ENCODE measurements around the gene PPP1CC. TPM values are rescaled to one million over a fixed set of nuclear protein-coding genes. Genes with fewer than 3 reads are reported as not detected.

The PPP1CC gene
- polyA plus RNA-seq, 1 experiment = 58.1 TPM

DNA sequence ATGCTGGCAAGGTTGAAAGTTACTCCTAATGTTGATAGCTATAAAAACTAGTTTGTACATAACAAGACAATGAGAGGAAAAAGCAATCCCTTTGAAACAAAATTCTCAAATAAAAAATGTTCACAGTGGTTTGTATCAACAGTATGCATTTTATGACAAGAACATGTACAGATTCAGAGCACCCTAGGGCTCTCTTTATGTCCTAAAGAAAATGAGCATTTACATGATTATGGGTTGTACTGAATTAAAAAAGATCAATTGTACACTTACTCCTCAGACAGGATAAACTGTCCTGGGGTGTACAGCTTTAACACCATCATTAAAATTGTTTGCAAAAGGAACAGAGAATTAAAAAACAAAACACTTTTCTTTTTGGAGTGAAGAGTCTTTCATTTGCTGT is 22.2 kb downstream of the PPP1CC start:
- ChIA-PET POLR2A (no interaction called here), CTCF (interaction anchor here (0.8 to 1.2 kb wide), 3 partner anchors 10 to 18 kb away, joined by 3 read pairs; no protein-coding TSS in a partner anchor)
- no peak for DNase-seq (ENCODE audit: low read depth)
- Histone ChIP-seq H3K27me3 (ENCODE audit: control insufficient read depth, insufficient read depth, low read length) (no peaks in the 10 kb centered on the region), H3K4me3 (ENCODE audit: low read depth, low read length) (no peak overlapping the region), H3K36me3 (ENCODE audit: control insufficient read depth, insufficient read depth, low read length) (peaks cover 11% of the 10 kb centered on the region)
- TF ChIP-seq, protein P1, sequence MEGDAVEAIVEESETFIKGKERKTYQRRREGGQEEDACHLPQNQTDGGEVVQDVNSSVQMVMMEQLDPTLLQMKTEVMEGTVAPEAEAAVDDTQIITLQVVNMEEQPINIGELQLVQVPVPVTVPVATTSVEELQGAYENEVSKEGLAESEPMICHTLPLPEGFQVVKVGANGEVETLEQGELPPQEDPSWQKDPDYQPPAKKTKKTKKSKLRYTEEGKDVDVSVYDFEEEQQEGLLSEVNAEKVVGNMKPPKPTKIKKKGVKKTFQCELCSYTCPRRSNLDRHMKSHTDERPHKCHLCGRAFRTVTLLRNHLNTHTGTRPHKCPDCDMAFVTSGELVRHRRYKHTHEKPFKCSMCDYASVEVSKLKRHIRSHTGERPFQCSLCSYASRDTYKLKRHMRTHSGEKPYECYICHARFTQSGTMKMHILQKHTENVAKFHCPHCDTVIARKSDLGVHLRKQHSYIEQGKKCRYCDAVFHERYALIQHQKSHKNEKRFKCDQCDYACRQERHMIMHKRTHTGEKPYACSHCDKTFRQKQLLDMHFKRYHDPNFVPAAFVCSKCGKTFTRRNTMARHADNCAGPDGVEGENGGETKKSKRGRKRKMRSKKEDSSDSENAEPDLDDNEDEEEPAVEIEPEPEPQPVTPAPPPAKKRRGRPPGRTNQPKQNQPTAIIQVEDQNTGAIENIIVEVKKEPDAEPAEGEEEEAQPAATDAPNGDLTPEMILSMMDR (IDR thresholded peaks at IDR 0.05; ENCODE audit: insufficient read depth, low read depth, low read length) = no peak

DNA sequence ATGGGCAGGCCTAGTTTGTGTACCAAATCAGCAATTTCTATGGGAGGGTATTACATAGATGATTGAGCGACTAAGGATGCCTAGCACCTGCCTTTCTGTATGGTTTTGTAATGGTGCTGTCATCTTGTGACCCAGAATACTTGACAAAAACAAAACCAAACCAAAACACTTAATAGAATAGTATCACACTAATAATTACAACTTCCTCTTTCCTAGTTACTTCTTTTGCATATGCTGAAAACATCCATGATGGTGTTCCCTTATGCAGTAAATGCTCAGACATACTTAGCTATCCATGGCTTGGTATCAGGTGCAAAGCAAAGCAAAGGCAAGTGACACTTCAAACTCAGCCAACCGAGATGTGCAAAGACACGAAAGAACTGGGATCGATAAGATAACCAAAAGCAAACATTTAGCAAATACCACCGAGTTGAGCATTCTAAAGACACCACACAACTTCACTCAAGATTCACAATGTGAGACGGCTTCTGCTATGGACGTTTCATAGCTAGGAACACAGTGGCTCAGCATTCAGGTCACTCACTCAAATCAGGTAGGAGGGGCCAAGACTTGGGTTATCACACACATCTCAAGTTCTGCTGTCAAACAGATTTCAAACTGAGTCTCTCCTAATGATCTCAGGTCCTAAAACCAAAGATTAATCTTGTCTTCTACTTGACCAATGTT is 24.3 kb downstream of the PPP1CC start:
- ChIA-PET POLR2A (no interaction called here), CTCF (no interaction called here)
- TF ChIP-seq, protein P1 (IDR thresholded peaks at IDR 0.05; ENCODE audit: insufficient read depth, low read depth, low read length) = no peak
- DNase-seq (ENCODE audit: low read depth) = no peak
- no peak overlapping the region for H3K4me3 ChIP-seq (ENCODE audit: low read depth, low read length)
- peaks cover 7% of the 10 kb centered on the region for H3K36me3 ChIP-seq (ENCODE audit: control insufficient read depth, insufficient read depth, low read length)
- H3K27me3 ChIP-seq (ENCODE audit: control insufficient read depth, insufficient read depth, low read length) = no peaks in the 10 kb centered on the region

DNA sequence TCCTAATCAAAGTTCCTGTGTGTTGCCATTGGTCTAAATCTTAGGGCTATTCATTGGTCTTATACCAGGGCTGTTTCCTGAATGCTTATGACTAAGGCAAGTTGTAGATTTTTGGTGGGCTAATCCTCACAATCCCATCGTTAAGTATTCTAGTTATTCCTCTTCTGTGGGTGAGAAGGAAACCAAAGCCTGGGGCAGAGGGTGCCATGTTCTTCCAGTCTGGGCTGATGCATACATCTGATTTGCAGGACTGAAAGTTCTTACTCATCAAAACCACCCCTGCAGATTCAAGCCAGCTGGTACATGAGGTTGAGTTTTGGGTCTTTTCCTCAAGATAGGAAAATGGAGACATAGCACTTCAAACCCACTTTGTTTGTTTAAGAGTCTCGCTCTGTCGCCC is 25.7 kb downstream of the PPP1CC start:
- H3K36me3 ChIP-seq (ENCODE audit: control insufficient read depth, insufficient read depth, low read length) = peaks cover 7% of the 10 kb centered on the region
- ChIA-PET POLR2A (no interaction called here), CTCF (interaction anchor here (0.5 kb wide), 1 partner anchor 24 kb away, joined by 3 read pairs; no protein-coding TSS in a partner anchor)
- H3K4me3 ChIP-seq (ENCODE audit: low read depth, low read length) = no peak overlapping the region
- no peak for DNase-seq (ENCODE audit: low read depth)
- TF ChIP-seq, protein P1 (IDR thresholded peaks at IDR 0.05; ENCODE audit: insufficient read depth, low read depth, low read length) = no peak
- no peaks in the 10 kb centered on the region for H3K27me3 ChIP-seq (ENCODE audit: control insufficient read depth, insufficient read depth, low read length)

DNA sequence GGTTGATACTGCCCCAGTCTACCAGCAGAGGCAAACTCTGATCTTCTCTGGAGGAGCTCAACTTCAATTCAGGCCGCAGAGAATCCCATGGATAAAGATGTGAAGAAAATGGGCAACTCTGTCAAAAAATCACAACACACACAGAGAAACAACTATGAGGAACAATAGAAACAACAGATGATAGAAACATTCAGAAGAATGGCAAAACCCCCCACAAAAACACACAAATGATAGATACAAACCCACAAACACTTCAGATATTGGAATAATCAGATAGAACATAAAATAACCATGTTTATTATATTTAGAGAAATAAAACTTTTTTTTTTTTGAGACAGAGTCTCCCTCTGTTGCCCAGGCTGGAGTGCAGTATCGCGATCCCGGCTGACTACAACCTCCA is 33.8 kb downstream of the PPP1CC start:
- CTCF ChIA-PET = interaction anchor here (0.6 to 1.3 kb wide), 4 partner anchors 10 to 179 kb away, joined by 3 to 4 read pairs (median 4); no protein-coding TSS in a partner anchor
- POLR2A ChIA-PET = no interaction called here
- no peak overlapping the region for H3K4me3 ChIP-seq (ENCODE audit: low read depth, low read length)
- no peaks in the 10 kb centered on the region for H3K27me3 ChIP-seq (ENCODE audit: control insufficient read depth, insufficient read depth, low read length)
- TF ChIP-seq, protein P1 (IDR thresholded peaks at IDR 0.05; ENCODE audit: insufficient read depth, low read depth, low read length) = no peak
- DNase-seq (ENCODE audit: low read depth) = no peak
- H3K36me3 ChIP-seq (ENCODE audit: control insufficient read depth, insufficient read depth, low read length) = no peaks in the 10 kb centered on the region; the same call in 1 of the 2 replicates

DNA sequence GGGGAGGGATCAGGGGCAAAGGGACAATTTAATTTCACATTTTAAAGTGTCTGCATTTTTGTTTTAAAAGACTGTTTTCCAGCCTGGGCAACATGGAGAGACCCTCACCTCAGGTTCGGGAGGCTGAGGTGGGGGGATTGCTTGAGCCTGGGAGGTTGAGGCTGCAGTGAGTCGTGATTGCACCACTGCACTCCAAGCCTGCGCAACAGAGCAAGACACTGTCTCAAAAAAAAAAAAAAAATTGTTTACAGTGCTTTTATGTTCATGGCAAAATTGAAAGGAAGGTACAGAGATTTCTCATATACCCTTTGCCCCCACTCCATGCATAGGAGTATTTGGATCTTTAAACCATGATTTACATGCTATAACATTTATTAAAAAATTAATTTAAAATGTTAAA is 37.4 kb downstream of the PPP1CC start:
- ChIA-PET CTCF (interaction anchor here (1.1 to 1.4 kb wide), 3 partner anchors 12 to 122 kb away, joined by 3 to 5 read pairs (median 5); no protein-coding TSS in a partner anchor), POLR2A (no interaction called here)
- Histone ChIP-seq H3K4me3 (ENCODE audit: low read depth, low read length) (no peak overlapping the region), H3K27me3 (ENCODE audit: control insufficient read depth, insufficient read depth, low read length) (no peaks in the 10 kb centered on the region), H3K36me3 (ENCODE audit: control insufficient read depth, insufficient read depth, low read length) (no peaks in the 10 kb centered on the region)
- no peak for DNase-seq (ENCODE audit: low read depth)
- TF ChIP-seq, protein P1 (IDR thresholded peaks at IDR 0.05; ENCODE audit: insufficient read depth, low read depth, low read length) = no peak

All from BJ (cell line).